PC-9 (cell line): ENCODE measurements around the gene ABHD8. TPM values are rescaled to one million over a fixed set of nuclear protein-coding genes. Genes with fewer than 3 reads are reported as not detected.

Experiments
- BruUV-seq: library from RNA; stranded (reverse); fragments of 400-500 nt; replicated peaks from 2 replicates; lab custom pipeline; 2021; lab: Mats Ljungman, UMichigan
- CTCF ChIA-PET: fragments of 300-600 bp; sonication (Branson Sonifier 250); formaldehyde crosslinking; loops from one replicate; lab custom pipeline; 2022; ENCODE audit warnings: antibody characterized with exemption; lab: Charles Lee
- POLR2A ChIA-PET: fragments of 300-600 bp; sonication (Branson Sonifier 250); formaldehyde crosslinking; loops from one replicate; lab custom pipeline; 2022; ENCODE audit warnings: antibody characterized with exemption; ENCODE audit not compliant: unreplicated experiment; lab: Charles Lee
- DNase-seq, 2 experiments: peaks; one replicate each; pipeline versions ENCODE4 v3.0.0 to v3.0.0-alpha.2; 2015 to 2022; ENCODE audit warnings: mixed read lengths in 1 of 2
- H2AFZ ChIP-seq: fragments of 200-600 bp; sonication (generic); 2 replicates; pipeline ENCODE4 v1.8.1; 2017; ENCODE audit warnings: antibody characterized with exemption
- H3F3A ChIP-seq: fragments of 200-600 bp; sonication (generic); 2 replicates; pipeline ENCODE4 v1.8.1; 2017; ENCODE audit warnings: antibody characterized with exemption, mild to moderate bottlenecking, low read depth; ENCODE audit not compliant: insufficient read depth
- H3K27ac ChIP-seq: fragments of 200-600 bp; sonication (generic); 2 replicates; pipeline ENCODE4 v1.6.1; 2016; ENCODE audit warnings: mixed run types
- H3K27me3 ChIP-seq: fragments of 200-600 bp; sonication (generic); 2 replicates; pipeline ENCODE4 v1.6.1; 2016; ENCODE audit warnings: low read depth, mixed run types; ENCODE audit not compliant: insufficient read depth
- H3K36me3 ChIP-seq: fragments of 200-600 bp; sonication (generic); 2 replicates; pipeline ENCODE4 v1.6.1; 2016; ENCODE audit warnings: low read depth, mixed run types
- H3K4me1 ChIP-seq: fragments of 200-600 bp; sonication (generic); replicated peaks from 2 replicates; pipeline ENCODE4 v1.6.1; 2016; ENCODE audit warnings: mixed run types; ENCODE audit not compliant: insufficient read depth
- H3K4me2 ChIP-seq: fragments of 200-600 bp; sonication (generic); 2 replicates; pipeline ENCODE4 v1.6.1; 2017; ENCODE audit warnings: mixed run types
- H3K4me3 ChIP-seq: fragments of 200-600 bp; sonication (generic); 2 replicates; pipeline ENCODE4 v1.6.1; 2016; ENCODE audit warnings: mixed run types
- H3K79me2 ChIP-seq: fragments of 200-600 bp; sonication (generic); 2 replicates; pipeline ENCODE4 v1.6.1; 2017; ENCODE audit warnings: low read depth, mixed run types
- H3K9me2 ChIP-seq: fragments of 200-600 bp; sonication (generic); 2 replicates; pipeline ENCODE4 v1.8.1; 2017; ENCODE audit warnings: mild to moderate bottlenecking; ENCODE audit not compliant: insufficient read depth
- H3K9me3 ChIP-seq: fragments of 200-600 bp; sonication (generic); 2 replicates; pipeline ENCODE4 v1.8.1; 2016; ENCODE audit warnings: low read depth; ENCODE audit not compliant: insufficient read depth
- H4K20me1 ChIP-seq: fragments of 200-600 bp; sonication (generic); 2 replicates; pipeline ENCODE4 v1.8.1; 2017; ENCODE audit not compliant: insufficient read depth
- CTCF ChIP-seq: fragments of 200-600 bp; sonication (generic); conservative IDR thresholded peaks from 2 replicates; pipeline ENCODE4 v1.6.1; 2017; ENCODE audit warnings: mixed run types, antibody characterized with exemption, mild to moderate bottlenecking, moderate library complexity
- EZH2 ChIP-seq: fragments of 200-600 bp; sonication (generic); IDR thresholded peaks from 2 replicates; pipeline ENCODE4 v1.8.0; 2017; ENCODE audit warnings: antibody characterized with exemption, low read depth
- intact Hi-C: fragments of 100-400 bp; cut with micrococcal nuclease; formaldehyde crosslinking; loops from one replicate; pipeline ENCODE4 v1.10.0; 2022; ENCODE audit not compliant: unreplicated experiment
- total RNA-seq: library from RNA; stranded (reverse); gene quantifications from 2 replicates; pipeline ENCODE4 v1.2.3, GENCODE V29; 2021

The ABHD8 gene
- total RNA-seq, 1 experiment from 2014 or later, result 37.5 TPM

DNA sequence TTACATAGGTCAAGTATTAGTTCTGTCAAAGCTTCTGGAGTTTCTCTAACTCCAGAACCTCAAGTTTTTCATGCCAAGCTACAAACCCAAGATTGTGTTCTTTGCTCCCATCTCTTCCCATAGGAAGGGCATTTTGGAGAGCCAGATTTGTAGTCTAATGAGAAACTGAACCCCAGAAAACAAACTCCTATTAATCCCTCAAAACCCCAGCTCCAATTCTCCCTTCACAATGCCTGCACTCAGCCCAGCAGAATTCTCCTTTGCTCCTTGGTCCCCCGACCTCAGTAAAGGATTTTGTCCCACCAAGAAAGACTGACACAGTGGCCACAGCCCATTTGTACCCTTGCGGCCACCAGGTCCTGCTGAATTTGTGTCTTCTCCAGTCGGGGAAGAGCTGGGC is 47.1 kb downstream of the ABHD8 start:
- H2AFZ ChIP-seq, result no peak overlapping the region
- H3K9me3 ChIP-seq, result no peaks in the 10 kb centered on the region
- TF ChIP-seq EZH2 (no peak), CTCF (no peak)
- no peak overlapping the region for H3K4me3 ChIP-seq
- H3K36me3 ChIP-seq, result no peaks in the 10 kb centered on the region
- DNase-seq, result peak in 1 of 2 experiments; percentile 29
- peaks cover 22% of the 10 kb centered on the region for H3F3A ChIP-seq
- no peaks in the 10 kb centered on the region for H3K27me3 ChIP-seq
- ChIA-PET CTCF (no interaction called here), POLR2A (no interaction called here)
- H4K20me1 ChIP-seq, result no peaks in the 10 kb centered on the region
- BruUV-seq, result no TSS peak
- H3K4me1 ChIP-seq, result peaks cover 19% of the 10 kb centered on the region
- H3K27ac ChIP-seq, result no peak overlapping the region
- intact Hi-C loops, result no loop called here
- H3K79me2 ChIP-seq, result no peaks in the 10 kb centered on the region
- H3K9me2 ChIP-seq, result no peaks in the 10 kb centered on the region
- H3K4me2 ChIP-seq, result no peak overlapping the region; the same call in 1 of the 2 replicates

DNA sequence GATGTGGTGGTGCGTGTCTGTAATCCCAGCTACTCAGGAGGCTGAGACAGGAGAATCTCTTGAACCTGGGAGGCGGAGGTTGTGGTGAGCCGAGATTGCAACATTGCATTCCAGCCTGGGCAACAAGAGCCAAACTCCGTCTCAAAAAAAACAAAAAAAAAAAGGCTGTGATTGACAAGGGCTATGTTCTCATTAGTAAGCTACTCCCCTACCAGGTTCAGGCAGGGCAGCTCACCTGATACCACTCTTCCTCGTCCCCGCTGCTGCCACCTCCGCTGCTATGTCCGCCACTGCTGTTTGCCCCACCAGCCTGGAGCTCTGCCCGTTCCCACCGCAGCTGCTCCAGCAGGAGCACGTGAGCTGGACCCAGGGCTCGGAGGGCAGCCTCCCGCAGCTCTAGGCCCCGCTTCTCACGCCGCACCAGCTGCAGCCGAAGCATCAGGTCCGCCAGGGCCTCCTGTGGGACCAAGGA is 48.0 kb downstream of the ABHD8 start:
- ChIA-PET POLR2A (interaction anchor here (0.6 to 1.2 kb wide), 5 partner anchors 10 to 75 kb away, joined by 3 to 13 read pairs (median 5); partner anchors contain the start of genes BABAM1 and USE1), CTCF (interaction anchor here (0.7 kb wide), 1 partner anchor 54 kb away, joined by 3 read pairs; no protein-coding TSS in a partner anchor)
- H3K27me3 ChIP-seq, result no peaks in the 10 kb centered on the region
- H3K9me3 ChIP-seq, result no peaks in the 10 kb centered on the region
- H3K36me3 ChIP-seq, result no peaks in the 10 kb centered on the region
- H3K4me1 ChIP-seq, result peaks cover 17% of the 10 kb centered on the region
- peak overlapping the region; percentile 68 for H3K27ac ChIP-seq
- intact Hi-C loops, result no loop called here
- peaks cover 22% of the 10 kb centered on the region for H3F3A ChIP-seq
- TF ChIP-seq CTCF, result no peak
- no peak for TF ChIP-seq EZH2
- H4K20me1 ChIP-seq, result no peaks in the 10 kb centered on the region
- no peaks in the 10 kb centered on the region for H3K9me2 ChIP-seq
- H3K79me2 ChIP-seq, result no peaks in the 10 kb centered on the region
- H3K4me2 ChIP-seq, result peak overlapping the region; percentile 53
- peak; percentile 77 to 95 for DNase-seq
- no peak overlapping the region for H3K4me3 ChIP-seq
- 0 out of 2 replicates have a peak overlapping the region, but pooled peaks have one; percentile 3 for H2AFZ ChIP-seq
- BruUV-seq, result no TSS peak

DNA sequence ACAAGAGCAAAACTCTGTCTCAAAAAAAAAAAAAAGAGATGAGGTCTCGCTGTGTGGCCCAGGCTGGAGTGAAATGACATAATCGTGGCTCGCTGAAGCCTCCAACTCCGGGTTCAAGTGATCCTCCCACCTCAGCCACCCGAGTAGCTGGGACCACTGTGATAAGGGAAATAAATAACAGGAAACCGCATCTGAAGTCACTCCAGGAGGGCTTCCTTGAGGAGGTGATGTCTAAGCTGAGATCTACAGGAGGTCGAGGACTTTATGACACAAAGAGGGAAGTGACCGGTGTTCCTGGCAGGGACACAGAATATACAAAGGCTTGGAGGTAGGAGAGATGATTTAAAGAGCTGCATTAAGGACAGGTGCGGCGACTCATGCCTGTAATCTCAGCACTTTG is 48.6 kb downstream of the ABHD8 start:
- Histone ChIP-seq H2AFZ (no peak overlapping the region), H3K36me3 (no peaks in the 10 kb centered on the region), H3K27me3 (no peaks in the 10 kb centered on the region), H3K9me2 (no peaks in the 10 kb centered on the region), H3K4me2 (peak overlapping the region; percentile 20), H4K20me1 (no peaks in the 10 kb centered on the region), H3K79me2 (no peaks in the 10 kb centered on the region), H3K9me3 (no peaks in the 10 kb centered on the region), H3K4me1 (peaks cover 23% of the 10 kb centered on the region), H3F3A (peaks cover 27% of the 10 kb centered on the region), H3K27ac (peak overlapping the region; percentile 68), H3K4me3 (no peak overlapping the region)
- no peak for TF ChIP-seq CTCF
- no peak for TF ChIP-seq EZH2
- BruUV-seq, result no TSS peak
- POLR2A ChIA-PET, result interaction anchor here (1.0 to 1.2 kb wide), 2 partner anchors 12 to 40 kb away, joined by 5 to 13 read pairs; partner anchors contain the start of genes BABAM1 and USE1
- DNase-seq, result peak in 1 of 2 experiments; percentile 40
- CTCF ChIA-PET, result no interaction called here
- intact Hi-C loops, result no loop called here
